Measurements from ENCODE around the gene CPED1. TPM values are rescaled to one million over a fixed set of nuclear protein-coding genes. Genes with fewer than 3 reads are reported as not detected.
A peak's percentile ranks its signal among the peaks of the same experiment; 100 is the strongest.

CPED1 gene
- total RNA-seq, 1 experiment from 2014 or later: 1.8 TPM

- POLR2A ChIA-PET (ENCODE audit: unreplicated experiment): no interaction called here
- H3F3A ChIP-seq (ENCODE audit: low read length, unreplicated experiment): no peaks in the 10 kb centered on the region
- intact Hi-C loops (cut with micrococcal nuclease): no loop called here
- H3K27ac ChIP-seq (ENCODE audit: low read length): peak overlapping the region; percentile 42
- no TSS peak for BruUV-seq (replicated peaks)
- H3K4me1 ChIP-seq (ENCODE audit: insufficient read depth, low read length): peaks cover 32% of the 10 kb centered on the region
- no peaks in the 10 kb centered on the region for H3K79me2 ChIP-seq (ENCODE audit: low read length)
- TF ChIP-seq EZH2 (IDR thresholded peaks at IDR 0.05; ENCODE audit: low read length, unreplicated experiment) (no peak), EZH2phosphoT487 (IDR thresholded peaks at IDR 0.05; ENCODE audit: borderline replicate concordance, low read length) (no peak), CTCF (conservative IDR thresholded peaks at IDR 0.05; ENCODE audit: low read depth, low read length) (no peak)
- H3K9me3 ChIP-seq (ENCODE audit: low read length): no peaks in the 10 kb centered on the region
- no peaks in the 10 kb centered on the region for H4K20me1 ChIP-seq (ENCODE audit: low read length)
- peak overlapping the region; percentile 39 for H3K4me2 ChIP-seq (ENCODE audit: low read length)
- H3K9ac ChIP-seq (ENCODE audit: low read length): no peak overlapping the region
- no peaks in the 10 kb centered on the region for H3K36me3 ChIP-seq (ENCODE audit: low read depth, low read length)
- CTCF ChIA-PET: interaction anchor here (0.6 kb wide), 1 partner anchor 87 kb away, joined by 4 read pairs; no protein-coding TSS in a partner anchor
- H3K4me3 ChIP-seq (ENCODE audit: low read length): no peak overlapping the region
- H2AFZ ChIP-seq (ENCODE audit: low read length): no peak overlapping the region
- ATAC-seq: peak; percentile 83
- H3K27me3 ChIP-seq (ENCODE audit: low read length): no peaks in the 10 kb centered on the region
- DNase-seq: peak; percentile 89
- H3K9me2 ChIP-seq (replicated peaks; ENCODE audit: low read length): no peaks in the 10 kb centered on the region
Observed at GRCh38 chr7:120996333-120996987, 7.9 kb downstream of the CPED1 start.

GRCh38 chr7:120996988-120997345 is 8.5 kb downstream of the CPED1 start:
- Histone ChIP-seq H3K4me3 (ENCODE audit: low read length) (no peak overlapping the region), H3K27ac (ENCODE audit: low read length) (peak overlapping the region; percentile 42), H3K27me3 (ENCODE audit: low read length) (no peaks in the 10 kb centered on the region), H3K36me3 (ENCODE audit: low read depth, low read length) (no peaks in the 10 kb centered on the region), H3K9me3 (ENCODE audit: low read length) (no peaks in the 10 kb centered on the region), H3K9me2 (replicated peaks; ENCODE audit: low read length) (no peaks in the 10 kb centered on the region), H3F3A (ENCODE audit: low read length, unreplicated experiment) (no peaks in the 10 kb centered on the region), H4K20me1 (ENCODE audit: low read length) (no peaks in the 10 kb centered on the region), H3K79me2 (ENCODE audit: low read length) (no peaks in the 10 kb centered on the region), H3K4me2 (ENCODE audit: low read length) (peak overlapping the region; percentile 39), H3K4me1 (ENCODE audit: insufficient read depth, low read length) (peaks cover 32% of the 10 kb centered on the region), H2AFZ (ENCODE audit: low read length) (no peak overlapping the region), H3K9ac (ENCODE audit: low read length) (no peak overlapping the region)
- TF ChIP-seq EZH2phosphoT487 (IDR thresholded peaks at IDR 0.05; ENCODE audit: borderline replicate concordance, low read length): no peak
- TF ChIP-seq EZH2 (IDR thresholded peaks at IDR 0.05; ENCODE audit: low read length, unreplicated experiment): no peak
- no peak for TF ChIP-seq CTCF (conservative IDR thresholded peaks at IDR 0.05; ENCODE audit: low read depth, low read length)
- ChIA-PET CTCF (no interaction called here), POLR2A (ENCODE audit: unreplicated experiment) (no interaction called here)
- no TSS peak for BruUV-seq (replicated peaks)
- ATAC-seq: no peak
- DNase-seq: no peak
- intact Hi-C loops (cut with micrococcal nuclease): no loop called here

- intact Hi-C loops (cut with micrococcal nuclease): no loop called here
- H3K79me2 ChIP-seq (ENCODE audit: low read length): no peaks in the 10 kb centered on the region
- no peak overlapping the region for H3K4me3 ChIP-seq (ENCODE audit: low read length)
- H3K27ac ChIP-seq (ENCODE audit: low read length): no peak overlapping the region
- no peaks in the 10 kb centered on the region for H4K20me1 ChIP-seq (ENCODE audit: low read length)
- H3K9ac ChIP-seq (ENCODE audit: low read length): no peak overlapping the region
- TF ChIP-seq CTCF (conservative IDR thresholded peaks at IDR 0.05; ENCODE audit: low read depth, low read length) (no peak), EZH2 (IDR thresholded peaks at IDR 0.05; ENCODE audit: low read length, unreplicated experiment) (no peak), EZH2phosphoT487 (IDR thresholded peaks at IDR 0.05; ENCODE audit: borderline replicate concordance, low read length) (no peak)
- H3K9me2 ChIP-seq (replicated peaks; ENCODE audit: low read length): no peaks in the 10 kb centered on the region
- H3K4me1 ChIP-seq (ENCODE audit: insufficient read depth, low read length): peaks cover 35% of the 10 kb centered on the region
- POLR2A ChIA-PET (ENCODE audit: unreplicated experiment): no interaction called here
- H3K27me3 ChIP-seq (ENCODE audit: low read length): no peaks in the 10 kb centered on the region
- H2AFZ ChIP-seq (ENCODE audit: low read length): no peak overlapping the region
- H3K36me3 ChIP-seq (ENCODE audit: low read depth, low read length): no peaks in the 10 kb centered on the region
- BruUV-seq (replicated peaks): no TSS peak
- no peaks in the 10 kb centered on the region for H3F3A ChIP-seq (ENCODE audit: low read length, unreplicated experiment)
- no peaks in the 10 kb centered on the region for H3K9me3 ChIP-seq (ENCODE audit: low read length)
- H3K4me2 ChIP-seq (ENCODE audit: low read length): no peak overlapping the region
- ATAC-seq: no peak
- DNase-seq: no peak
- CTCF ChIA-PET: no interaction called here
Observed at GRCh38 chr7:120997882-120998474, 9.5 kb downstream of the CPED1 start.

All from PC-3 (cell line).